ENCODE results near the gene MICALL2.

The MICALL2 gene

GRCh38 chr7:1410992-1411391, 48.3 kb downstream of the MICALL2 start:
- Histone ChIP-seq H3K36me3 (ENCODE audit: control insufficient read depth, low read length) (no peaks in the 10 kb centered on the region), H3K27ac (ENCODE audit: low read depth, low read length) (no peak overlapping the region), H3K4me2 (ENCODE audit: low read length) (no peak overlapping the region), H3K9me3 (ENCODE audit: control insufficient read depth, insufficient read depth, low read length) (no peaks in the 10 kb centered on the region), H3K4me3 (ENCODE audit: low read length) (no peak overlapping the region), H3K79me2 (ENCODE audit: control insufficient read depth, low read length) (no peaks in the 10 kb centered on the region), H3F3A (ENCODE audit: control insufficient read depth, insufficient read depth) (no peaks in the 10 kb centered on the region), H3K9me2 (replicated peaks; ENCODE audit: control insufficient read depth, low read length) (no peaks in the 10 kb centered on the region), H3K27me3 (ENCODE audit: control insufficient read depth, low read length) (no peaks in the 10 kb centered on the region), H3K4me1 (ENCODE audit: control insufficient read depth, low read length) (peaks cover 4% of the 10 kb centered on the region), H4K20me1 (ENCODE audit: control insufficient read depth, insufficient read depth, low read depth, low read length) (no peaks in the 10 kb centered on the region)
- no peak for TF ChIP-seq EZH2phosphoT487 (IDR thresholded peaks at IDR 0.05; ENCODE audit: borderline replicate concordance, low read length)
- no peak for TF ChIP-seq CTCF (IDR thresholded peaks at IDR 0.05; ENCODE audit: low read depth, low read length, poor library complexity, severe bottlenecking)

GRCh38 chr7:1409555-1409954, 49.7 kb downstream of the MICALL2 start:
- Histone ChIP-seq H3K27ac (ENCODE audit: low read depth, low read length) (no peak overlapping the region), H3K4me1 (ENCODE audit: control insufficient read depth, low read length) (peaks cover 4% of the 10 kb centered on the region), H3K9me3 (ENCODE audit: control insufficient read depth, insufficient read depth, low read length) (no peaks in the 10 kb centered on the region), H3K79me2 (ENCODE audit: control insufficient read depth, low read length) (no peaks in the 10 kb centered on the region), H3K9me2 (replicated peaks; ENCODE audit: control insufficient read depth, low read length) (no peaks in the 10 kb centered on the region), H4K20me1 (ENCODE audit: control insufficient read depth, insufficient read depth, low read depth, low read length) (no peaks in the 10 kb centered on the region), H3K27me3 (ENCODE audit: control insufficient read depth, low read length) (no peaks in the 10 kb centered on the region), H3K4me3 (ENCODE audit: low read length) (no peak overlapping the region), H3F3A (ENCODE audit: control insufficient read depth, insufficient read depth) (no peaks in the 10 kb centered on the region), H3K36me3 (ENCODE audit: control insufficient read depth, low read length) (no peaks in the 10 kb centered on the region), H3K4me2 (ENCODE audit: low read length) (no peak overlapping the region)
- TF ChIP-seq EZH2phosphoT487 (IDR thresholded peaks at IDR 0.05; ENCODE audit: borderline replicate concordance, low read length) (no peak), CTCF (IDR thresholded peaks at IDR 0.05; ENCODE audit: low read depth, low read length, poor library complexity, severe bottlenecking) (no peak)

GRCh38 chr7:1408466-1408865, 50.8 kb downstream of the MICALL2 start:
- Histone ChIP-seq H3K36me3 (ENCODE audit: control insufficient read depth, low read length) (no peaks in the 10 kb centered on the region), H3K79me2 (ENCODE audit: control insufficient read depth, low read length) (no peaks in the 10 kb centered on the region), H3K9me2 (replicated peaks; ENCODE audit: control insufficient read depth, low read length) (no peaks in the 10 kb centered on the region), H3F3A (ENCODE audit: control insufficient read depth, insufficient read depth) (no peaks in the 10 kb centered on the region), H3K27me3 (ENCODE audit: control insufficient read depth, low read length) (peaks cover 10% of the 10 kb centered on the region), H3K27ac (ENCODE audit: low read depth, low read length) (no peak overlapping the region), H3K4me1 (ENCODE audit: control insufficient read depth, low read length) (peaks cover 4% of the 10 kb centered on the region), H3K4me2 (ENCODE audit: low read length) (no peak overlapping the region), H4K20me1 (ENCODE audit: control insufficient read depth, insufficient read depth, low read depth, low read length) (no peaks in the 10 kb centered on the region), H3K4me3 (ENCODE audit: low read length) (no peak overlapping the region), H3K9me3 (ENCODE audit: control insufficient read depth, insufficient read depth, low read length) (no peaks in the 10 kb centered on the region)
- TF ChIP-seq CTCF (IDR thresholded peaks at IDR 0.05; ENCODE audit: low read depth, low read length, poor library complexity, severe bottlenecking) (no peak), EZH2phosphoT487 (IDR thresholded peaks at IDR 0.05; ENCODE audit: borderline replicate concordance, low read length) (no peak)

GRCh38 chr7:1407892-1408291, 51.4 kb downstream of the MICALL2 start:
- no peaks in the 10 kb centered on the region for H3K79me2 ChIP-seq (ENCODE audit: control insufficient read depth, low read length)
- H3F3A ChIP-seq (ENCODE audit: control insufficient read depth, insufficient read depth): no peaks in the 10 kb centered on the region
- H4K20me1 ChIP-seq (ENCODE audit: control insufficient read depth, insufficient read depth, low read depth, low read length): no peaks in the 10 kb centered on the region
- no peak overlapping the region for H3K27ac ChIP-seq (ENCODE audit: low read depth, low read length)
- no peaks in the 10 kb centered on the region for H3K36me3 ChIP-seq (ENCODE audit: control insufficient read depth, low read length)
- no peaks in the 10 kb centered on the region for H3K9me3 ChIP-seq (ENCODE audit: control insufficient read depth, insufficient read depth, low read length)
- H3K4me1 ChIP-seq (ENCODE audit: control insufficient read depth, low read length): peaks cover 4% of the 10 kb centered on the region
- H3K9me2 ChIP-seq (replicated peaks; ENCODE audit: control insufficient read depth, low read length): no peaks in the 10 kb centered on the region
- H3K4me3 ChIP-seq (ENCODE audit: low read length): no peak overlapping the region
- no peak overlapping the region for H3K4me2 ChIP-seq (ENCODE audit: low read length)
- TF ChIP-seq CTCF (IDR thresholded peaks at IDR 0.05; ENCODE audit: low read depth, low read length, poor library complexity, severe bottlenecking) (no peak), EZH2phosphoT487 (IDR thresholded peaks at IDR 0.05; ENCODE audit: borderline replicate concordance, low read length) (no peak)
- H3K27me3 ChIP-seq (ENCODE audit: control insufficient read depth, low read length): peaks cover 16% of the 10 kb centered on the region
